ENCODE measurements around the gene WARS2. TPM values are rescaled to one million over a fixed set of nuclear protein-coding genes. Genes with fewer than 3 reads are reported as not detected.

Gene WARS2
- total and polyA plus RNA-seq, 2 of the 8 experiments (the other 6 are each of a cell fraction or from before 2014, with no cell fraction given) = 4.3 to 12.9 TPM

GRCh38 chr1:119144813-119145212 is 4.4 kb upstream of the WARS2 start:
- Histone ChIP-seq H2AFZ (ENCODE audit: low read length) (no peak overlapping the region), H3K36me3 (ENCODE audit: control insufficient read depth in 2 of 4, insufficient read depth in 4 of 4, low read length in 3 of 4) (no peaks in the 10 kb centered on the region; a peak in 1 of 8 replicates), H3K4me3 (ENCODE audit: extremely low read depth in 1 of 4, insufficient read depth in 2 of 4, low read depth in 3 of 4, low read length in 4 of 4) (no peak overlapping the region), H2AK5ac (ENCODE audit: low read depth, low read length) (no peak overlapping the region), H2BK15ac (ENCODE audit: low read length) (no peak overlapping the region), H3K18ac (ENCODE audit: extremely low read depth, low read length) (no peak overlapping the region), H3K14ac (ENCODE audit: insufficient read length) (no peak overlapping the region), H4K8ac (ENCODE audit: extremely low read depth, insufficient read depth, low read length) (no peak overlapping the region), H3K9me3 (ENCODE audit: insufficient read depth in 2 of 2, low read depth in 1 of 2, low read length in 1 of 2) (no peaks in the 10 kb centered on the region), H3K79me2 (ENCODE audit: control insufficient read depth in 1 of 2, insufficient read depth in 2 of 2, low read length in 2 of 2) (peaks cover 0 to 8% of the 10 kb centered on the region in 2 experiments; a peak in 1 of 4 replicates), H2BK120ac (replicated peaks; ENCODE audit: low read depth, low read length) (no peak overlapping the region), H4K5ac (ENCODE audit: insufficient read length, low read depth, low read length) (no peak overlapping the region), H3K27ac (ENCODE audit: low read depth, low read length) (no peak overlapping the region), H3K4ac (replicated peaks; ENCODE audit: insufficient read length, low read depth, low read length) (no peak overlapping the region), H3K4me2 (ENCODE audit: insufficient read depth in 1 of 2, low read depth in 2 of 2, low read length in 2 of 2) (no peak overlapping the region), H2BK12ac (ENCODE audit: low read depth, low read length) (no peak overlapping the region), H3K23me2 (ENCODE audit: low read depth, low read length) (peaks cover 2% of the 10 kb centered on the region), H3K56ac (replicated peaks; ENCODE audit: insufficient read length, low read depth, low read length) (no peak overlapping the region), H2BK20ac (ENCODE audit: low read length) (no peak overlapping the region), H3K4me1 (replicated peaks in 1 of 4; ENCODE audit: control insufficient read depth in 3 of 4, insufficient read depth in 4 of 4, low read length in 3 of 4) (peaks cover 0 to 3% (median under 1%) of the 10 kb centered on the region in 4 experiments; a peak in 2 of 7 replicates), H3K23ac (ENCODE audit: insufficient read length) (no peak overlapping the region), H3K27me3 (replicated peaks in 1 of 4; ENCODE audit: control insufficient read depth in 3 of 4, extremely low read depth in 1 of 4, insufficient read depth in 3 of 4, low read length in 3 of 4) (no peaks in the 10 kb centered on the region), H2BK5ac (ENCODE audit: low read depth, low read length) (no peak overlapping the region), H3K79me1 (ENCODE audit: low read depth, low read length) (no peaks in the 10 kb centered on the region), H3K9ac (replicated peaks in 1 of 4; ENCODE audit: extremely low read depth in 1 of 4, low read depth in 3 of 4, low read length in 3 of 4) (no peak overlapping the region), H4K20me1 (replicated peaks in 1 of 2; ENCODE audit: control insufficient read depth in 1 of 2, insufficient read depth in 2 of 2, low read length in 2 of 2) (no peaks in the 10 kb centered on the region), H4K91ac (replicated peaks; ENCODE audit: insufficient read length, low read length) (no peak overlapping the region)
- DNase-seq (ENCODE audit: low read depth in 1 of 2, low spot score in 2 of 2) = no peak
- TF ChIP-seq SP2 (IDR thresholded peaks at IDR 0.05; ENCODE audit: low read length) (no peak), CHD2 (IDR thresholded peaks at IDR 0.05; ENCODE audit: low read length) (no peak), SIRT6 (IDR thresholded peaks at IDR 0.05; ENCODE audit: low read length) (no peak), MAFK (IDR thresholded peaks at IDR 0.05; ENCODE audit: low read depth, low read length) (no peak), E2F6 (IDR thresholded peaks at IDR 0.05) (no peak)
- 93% methylated on average over 5 of the region's 6 CpGs; no CpG with 5 or more reads in 1 of the 2 experiments for WGBS, 2 experiments (ENCODE audit: extremely low coverage in 1 of 2, insufficient coverage in 1 of 2, insufficient read length in 1 of 2, insufficient replicate concordance in 2 of 2, low coverage in 1 of 2, low lambda C conversion rate in 2 of 2, missing lambda C conversion rate in 1 of 2)
- POLR2A ChIA-PET (ENCODE audit: partially characterized antibody) = no interaction called here
- no peak for FAIRE-seq
- CTCF ChIA-PET (ENCODE audit: partially characterized antibody) = no interaction called here

All from H1 (cell line).